OCI-LY1 (cell line): ENCODE measurements around the gene IQCM.

Source experiments
- H2AFZ ChIP-seq: fragments of 200-600 bp; sonication (generic), shearing (Covaris generic); 2 replicates; pipeline ENCODE4 v1.6.0; 2014; ENCODE audit warnings: antibody characterized with exemption, mild to moderate bottlenecking, low read length
- H3F3A ChIP-seq: fragments of 200-600 bp; sonication (generic), shearing (Covaris generic); 2 replicates; pipeline ENCODE4 v1.6.0; 2014; ENCODE audit warnings: mild to moderate bottlenecking, antibody characterized with exemption, low read length, moderate library complexity; ENCODE audit not compliant: insufficient read depth
- H3K27ac ChIP-seq: fragments of 200-600 bp; sonication (generic); 2 replicates; pipeline ENCODE4 v1.5.1; 2014; ENCODE audit warnings: low read length, mixed run types, mild to moderate bottlenecking, low read depth; ENCODE audit not compliant: poor library complexity, severe bottlenecking
- H3K27me3 ChIP-seq: fragments of 200-600 bp; sonication (generic); 2 replicates; pipeline ENCODE4 v1.6.0; 2014; ENCODE audit warnings: antibody characterized with exemption, mild to moderate bottlenecking, low read length, moderate library complexity; ENCODE audit not compliant: insufficient read depth
- H3K36me3 ChIP-seq: fragments of 200-600 bp; sonication (generic); 2 replicates; pipeline ENCODE4 v1.6.1; 2014; ENCODE audit warnings: mild to moderate bottlenecking, antibody characterized with exemption, low read length, moderate library complexity, mixed read lengths; ENCODE audit not compliant: insufficient read depth
- H3K4me1 ChIP-seq: fragments of 200-600 bp; sonication (generic); 2 replicates; pipeline ENCODE4 v1.5.1; 2014; ENCODE audit warnings: mild to moderate bottlenecking, low read length, moderate library complexity; ENCODE audit not compliant: insufficient read depth, severe bottlenecking
- H3K4me2 ChIP-seq: fragments of 200-600 bp; sonication (generic), shearing (Covaris generic); 2 replicates; pipeline ENCODE4 v1.6.1; 2014; ENCODE audit warnings: low read length
- H3K4me3 ChIP-seq: fragments of 200-600 bp; sonication (generic); 2 replicates; pipeline ENCODE4 v1.5.1; 2014; ENCODE audit warnings: low read length, low read depth, mild to moderate bottlenecking, mixed read lengths; ENCODE audit not compliant: poor library complexity, severe bottlenecking
- H3K79me2 ChIP-seq: fragments of 200-600 bp; shearing (Covaris generic); 2 replicates; pipeline ENCODE4 v1.6.1; 2016; ENCODE audit warnings: mixed run types, low read length, mixed read lengths; ENCODE audit not compliant: insufficient read depth
- H3K9ac ChIP-seq: fragments of 200-600 bp; sonication (generic), shearing (Covaris generic); 2 replicates; pipeline ENCODE4 v1.6.1; 2014; ENCODE audit warnings: mild to moderate bottlenecking, low read length, mixed read lengths
- H3K9me2 ChIP-seq: fragments of 200-600 bp; sonication (generic), shearing (Covaris generic); 2 replicates; pipeline ENCODE4 v1.6.1; 2014; ENCODE audit warnings: low read depth, mild to moderate bottlenecking, low read length, mixed read lengths
- H3K9me3 ChIP-seq: fragments of 200-600 bp; shearing (Covaris generic); 2 replicates; pipeline ENCODE4 v1.6.1; 2014; ENCODE audit warnings: low read length, mixed read lengths
- H4K20me1 ChIP-seq: fragments of 200-600 bp; sonication (generic), shearing (Covaris generic); 2 replicates; pipeline ENCODE4 v1.6.0; 2016; ENCODE audit warnings: mild to moderate bottlenecking, low read length; ENCODE audit not compliant: insufficient read depth
- CTCF ChIP-seq: fragments of 200-600 bp; sonication (generic), shearing (Covaris generic); IDR thresholded peaks from 2 replicates; pipeline ENCODE4 v1.5.1; 2017; ENCODE audit warnings: mild to moderate bottlenecking, antibody characterized with exemption, low read length, moderate library complexity, mixed read lengths
- EZH2 ChIP-seq: fragments of 200-600 bp; sonication (generic), shearing (Covaris generic); IDR thresholded peaks from 2 replicates; pipeline ENCODE4 v1.8.0; 2017; ENCODE audit warnings: borderline replicate concordance, mixed run types, mild to moderate bottlenecking, antibody characterized with exemption, low read length, moderate library complexity, mixed read lengths

IQCM gene

DNA sequence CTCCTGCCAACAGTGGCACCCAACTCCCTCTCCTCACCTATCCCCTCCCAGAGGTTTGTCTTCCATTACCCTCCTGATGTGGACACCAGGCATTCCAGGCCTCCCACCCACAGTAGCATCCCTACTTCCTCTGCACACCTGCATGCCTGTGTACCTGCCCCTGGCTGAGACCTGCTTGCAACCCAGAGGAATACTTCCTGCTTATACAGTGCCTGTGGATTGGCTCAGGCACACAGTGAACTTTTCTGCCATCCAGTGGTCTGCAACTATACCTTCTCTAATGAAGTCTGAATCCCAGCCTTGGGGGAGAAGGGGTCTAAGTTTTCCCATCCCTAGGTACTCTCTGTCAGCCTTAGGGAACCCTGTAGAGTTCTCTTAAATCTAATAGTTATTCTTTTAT, 169.9 kb downstream of the IQCM start:
- H3K27me3 ChIP-seq = no peaks in the 10 kb centered on the region
- H3K27ac ChIP-seq = no peak overlapping the region
- no peaks in the 10 kb centered on the region for H3K9me3 ChIP-seq
- no peaks in the 10 kb centered on the region for H3K9me2 ChIP-seq
- TF ChIP-seq EZH2 = no peak
- TF ChIP-seq CTCF = no peak
- H4K20me1 ChIP-seq = no peaks in the 10 kb centered on the region
- no peaks in the 10 kb centered on the region for H3F3A ChIP-seq
- no peak overlapping the region for H3K4me3 ChIP-seq
- no peaks in the 10 kb centered on the region for H3K79me2 ChIP-seq
- H2AFZ ChIP-seq = no peak overlapping the region
- no peaks in the 10 kb centered on the region for H3K4me1 ChIP-seq
- H3K9ac ChIP-seq = no peak overlapping the region
- no peak overlapping the region for H3K4me2 ChIP-seq
- H3K36me3 ChIP-seq = no peaks in the 10 kb centered on the region

DNA sequence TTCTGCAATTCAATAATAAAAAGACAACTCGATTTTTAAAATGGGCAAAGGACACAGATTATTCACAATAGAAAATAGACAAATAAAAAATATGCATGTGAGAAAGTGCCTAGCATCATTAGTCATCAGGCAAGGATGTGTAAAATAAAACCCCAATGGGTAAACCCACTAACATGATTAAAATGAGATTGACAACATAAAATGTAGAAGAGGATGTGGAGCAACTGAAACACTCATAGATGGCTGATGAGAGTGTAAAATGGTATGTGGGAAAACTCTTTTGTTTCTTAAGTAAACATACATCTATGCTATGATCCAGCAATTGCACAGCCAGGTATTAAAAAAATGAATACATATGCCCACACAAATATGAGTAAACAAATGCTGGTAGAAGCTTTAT, 177.6 kb downstream of the IQCM start:
- H4K20me1 ChIP-seq = no peaks in the 10 kb centered on the region

DNA sequence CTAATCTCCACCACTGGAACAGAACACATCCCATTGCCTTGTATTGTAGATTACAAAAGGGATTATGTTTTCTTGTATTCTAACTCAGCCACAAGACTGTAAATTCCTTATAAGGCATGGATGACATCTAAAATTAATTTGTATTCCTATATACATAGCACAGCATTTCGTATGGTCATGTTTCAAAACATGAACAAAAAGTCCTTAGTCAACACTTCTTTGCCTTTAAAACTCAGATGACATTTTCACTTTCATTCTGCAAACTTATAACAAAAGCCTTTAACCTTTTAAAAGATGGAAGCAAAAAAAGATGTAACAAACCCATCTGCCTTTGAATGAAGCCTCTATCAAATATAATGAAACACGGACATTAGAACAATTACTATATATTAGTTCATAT, 181.3 kb downstream of the IQCM start:
- no peaks in the 10 kb centered on the region for H3K79me2 ChIP-seq
- H3K36me3 ChIP-seq = no peaks in the 10 kb centered on the region
- H3F3A ChIP-seq = no peaks in the 10 kb centered on the region
- H3K27ac ChIP-seq = no peak overlapping the region
- H3K27me3 ChIP-seq = no peaks in the 10 kb centered on the region
- no peak overlapping the region for H3K4me3 ChIP-seq
- H3K4me1 ChIP-seq = no peaks in the 10 kb centered on the region
- no peaks in the 10 kb centered on the region for H4K20me1 ChIP-seq
- H3K9me3 ChIP-seq = no peaks in the 10 kb centered on the region
- no peak overlapping the region for H3K9ac ChIP-seq
- no peak overlapping the region for H2AFZ ChIP-seq
- TF ChIP-seq CTCF (no peak), EZH2 (no peak)
- no peak overlapping the region for H3K4me2 ChIP-seq
- H3K9me2 ChIP-seq = no peaks in the 10 kb centered on the region

More for the DNA sequence above, 177.6 kb downstream of the IQCM start:
- no peak overlapping the region for H3K27ac ChIP-seq
- H3K36me3 ChIP-seq = no peaks in the 10 kb centered on the region
- H3K4me1 ChIP-seq = no peaks in the 10 kb centered on the region
- no peak overlapping the region for H3K4me3 ChIP-seq
- H3K27me3 ChIP-seq = no peaks in the 10 kb centered on the region
- H3K79me2 ChIP-seq = no peaks in the 10 kb centered on the region
- TF ChIP-seq EZH2 = no peak
- no peak for TF ChIP-seq CTCF
- no peaks in the 10 kb centered on the region for H3K9me2 ChIP-seq
- no peaks in the 10 kb centered on the region for H3F3A ChIP-seq
- no peak overlapping the region for H3K4me2 ChIP-seq
- no peaks in the 10 kb centered on the region for H3K9me3 ChIP-seq
- H2AFZ ChIP-seq = no peak overlapping the region
- no peak overlapping the region for H3K9ac ChIP-seq
